ENCODE results near the gene ULBP1.
"Not testable (repeated sequence)": the region's sequence is repeated elsewhere in the genome, so short reads cannot be mapped to it uniquely, and the experiment has no call there.

Gene ULBP1

GRCh38 chr6:149925974-149926777 lies 37.6 kb upstream of the ULBP1 start:
- peak; percentile 90 for TF ChIP-seq CTCF (conservative IDR thresholded peaks at IDR 0.05; ENCODE audit: low read depth, low read length)
- DNase-seq (ENCODE audit: low read depth) = peak; percentile 81
- H3K4me3 ChIP-seq (ENCODE audit: low read depth, low read length) = peak overlapping the region; percentile 66

GRCh38 chr6:149927025-149927424 lies 36.7 kb upstream of the ULBP1 start:
- not testable (repeated sequence) for H3K4me3 ChIP-seq (ENCODE audit: low read depth, low read length); DNase-seq (ENCODE audit: low read depth)

GRCh38 chr6:149929422-149929821 lies 34.3 kb upstream of the ULBP1 start:
- peak; percentile 71 for TF ChIP-seq CTCF (conservative IDR thresholded peaks at IDR 0.05; ENCODE audit: low read depth, low read length)

GRCh38 chr6:149931501-149931900 lies 32.2 kb upstream of the ULBP1 start:
- no peak for TF ChIP-seq CTCF (conservative IDR thresholded peaks at IDR 0.05; ENCODE audit: low read depth, low read length)
- no peak for DNase-seq (ENCODE audit: low read depth)
- H3K4me3 ChIP-seq (ENCODE audit: low read depth, low read length) = no peak overlapping the region

More at GRCh38 chr6:149929422-149929821, 34.3 kb upstream of the ULBP1 start:
- no peak overlapping the region for H3K4me3 ChIP-seq (ENCODE audit: low read depth, low read length)
- no peak for DNase-seq (ENCODE audit: low read depth)

- H3K4me3 ChIP-seq (ENCODE audit: low read depth, low read length) = no peak overlapping the region
- TF ChIP-seq CTCF (conservative IDR thresholded peaks at IDR 0.05; ENCODE audit: low read depth, low read length) = no peak
- no peak for DNase-seq (ENCODE audit: low read depth)
Measured at GRCh38 chr6:149933036-149933435, 30.7 kb upstream of the ULBP1 start.

GRCh38 chr6:149933461-149933860 lies 30.3 kb upstream of the ULBP1 start:
- H3K4me3 ChIP-seq (ENCODE audit: low read depth, low read length) = no peak overlapping the region
- DNase-seq (ENCODE audit: low read depth) = no peak
- TF ChIP-seq CTCF (conservative IDR thresholded peaks at IDR 0.05; ENCODE audit: low read depth, low read length) = no peak

- DNase-seq (ENCODE audit: low read depth) = peak; percentile 74
- no peak overlapping the region for H3K4me3 ChIP-seq (ENCODE audit: low read depth, low read length)
- TF ChIP-seq CTCF (conservative IDR thresholded peaks at IDR 0.05; ENCODE audit: low read depth, low read length) = peak; percentile 73
Measured at GRCh38 chr6:149934249-149935156, 29.2 kb upstream of the ULBP1 start.

Measured in choroid plexus epithelial cell (primary cell).